ENCODE results near the gene NSUN5. TPM values are rescaled to one million over a fixed set of nuclear protein-coding genes. Genes with fewer than 3 reads are reported as not detected.

Gene NSUN5
- total RNA-seq (10 to 100 TPM; 14.0 to 18.7 (median 15.9) TPM), polyA plus RNA-seq (14.6 TPM)
- long read RNA-seq, donor 1, transcript NSUN5-204 (10 exons, 1,663 nt), result major isoform, 41 of 53 reads
- long read RNA-seq, donor 1, transcript NSUN5-201 (9 exons, 1,672 nt), result minor isoform, 5 of 53 reads
- long read RNA-seq, donor 1, partial matches to known transcripts, result 2 of 53 reads
- long read RNA-seq, donor 1, other reads (novel, unspliced or antisense), result 4 of 53 reads
- long read RNA-seq, donor 2, transcript NSUN5-204 (10 exons, 1,663 nt), result major isoform, 31 of 36 reads
- long read RNA-seq, donor 2, partial matches to known transcripts, result 2 of 36 reads
- long read RNA-seq, donor 2, other reads (novel, unspliced or antisense), result 2 of 36 reads
- long read RNA-seq, donor 3, transcript NSUN5-204 (10 exons, 1,663 nt), result major isoform, 65 of 98 reads
- long read RNA-seq, donor 3, partial matches to known transcripts, result 7 of 98 reads
- long read RNA-seq, donor 3, other reads (novel, unspliced or antisense), result 18 of 98 reads
- long read RNA-seq, donor 4, transcript NSUN5-204 (10 exons, 1,663 nt), result major isoform, 16 of 23 reads
- long read RNA-seq, donor 4, partial matches to known transcripts, result 0 of 23 reads
- long read RNA-seq, donor 4, other reads (novel, unspliced or antisense), result 4 of 23 reads

- 13% methylated on average over 40 of the region's 40 CpGs for WGBS
- no peaks in the 10 kb centered on the region for H3K9me3 ChIP-seq (ENCODE audit: control insufficient read depth, low read length)
- peak within 1 kb of the TSS; percentile 14 for H3K27ac ChIP-seq (ENCODE audit: low read length)
- DNase-seq, result peak; percentile 90 to 95 (median 95)
- intact Hi-C loops (cut with DNase I), result no loop called here
- H3K27me3 ChIP-seq (ENCODE audit: control insufficient read depth, insufficient read depth), result no peaks in the 10 kb centered on the region
- peak; percentile 90 to 93 for ATAC-seq
- peak within 1 kb of the TSS; percentile 58 for H3K4me3 ChIP-seq (ENCODE audit: low read length)
- peaks cover 3% of the 10 kb centered on the region for H3K4me1 ChIP-seq (ENCODE audit: control insufficient read depth, insufficient read depth, low read length)
Observed at GRCh38 chr7:73308665-73309214, at the start of gene NSUN5. NSUN5 (minus strand) TSS chr7:73308826; CDS start chr7:73308790, 36 bp downstream.

- ATAC-seq, result no peak
- Histone ChIP-seq H3K9me3 (ENCODE audit: control insufficient read depth, low read length) (no peaks in the 10 kb centered on the region), H3K27me3 (ENCODE audit: control insufficient read depth, insufficient read depth) (no peaks in the 10 kb centered on the region), H3K4me3 (ENCODE audit: low read length) (no peak overlapping the region), H3K4me1 (ENCODE audit: control insufficient read depth, insufficient read depth, low read length) (no peaks in the 10 kb centered on the region), H3K27ac (ENCODE audit: low read length) (no peak overlapping the region)
- no peak for DNase-seq
- intact Hi-C loops (cut with DNase I), result no loop called here
- WGBS, result 79% methylated on average over 5 of the region's 5 CpGs
Observed at GRCh38 chr7:73356159-73356558, 47.5 kb upstream of the NSUN5 start.

- Histone ChIP-seq H3K27ac (ENCODE audit: low read length) (no peak overlapping the region), H3K27me3 (ENCODE audit: control insufficient read depth, insufficient read depth) (no peaks in the 10 kb centered on the region), H3K9me3 (ENCODE audit: control insufficient read depth, low read length) (no peaks in the 10 kb centered on the region), H3K4me3 (ENCODE audit: low read length) (no peak overlapping the region), H3K4me1 (ENCODE audit: control insufficient read depth, insufficient read depth, low read length) (no peaks in the 10 kb centered on the region)
- intact Hi-C loops (cut with DNase I), result no loop called here
- 85% methylated on average over 17 of the region's 17 CpGs for WGBS
- ATAC-seq (no peak), DNase-seq (no peak)
Observed at GRCh38 chr7:73354821-73355220, 46.2 kb upstream of the NSUN5 start.

GRCh38 chr7:73354196-73354595 lies 45.6 kb upstream of the NSUN5 start:
- 84% methylated on average over 9 of the region's 9 CpGs for WGBS
- Histone ChIP-seq H3K27me3 (ENCODE audit: control insufficient read depth, insufficient read depth) (no peaks in the 10 kb centered on the region), H3K9me3 (ENCODE audit: control insufficient read depth, low read length) (no peaks in the 10 kb centered on the region), H3K27ac (ENCODE audit: low read length) (no peak overlapping the region), H3K4me1 (ENCODE audit: control insufficient read depth, insufficient read depth, low read length) (no peaks in the 10 kb centered on the region), H3K4me3 (ENCODE audit: low read length) (no peak overlapping the region)
- intact Hi-C loops (cut with DNase I), result no loop called here
- no peak for DNase-seq
- no peak for ATAC-seq

GRCh38 chr7:73353243-73353642 lies 44.6 kb upstream of the NSUN5 start:
- no peaks in the 10 kb centered on the region for H3K9me3 ChIP-seq (ENCODE audit: control insufficient read depth, low read length)
- 66% methylated on average over 6 of the region's 6 CpGs for WGBS
- no peak overlapping the region for H3K27ac ChIP-seq (ENCODE audit: low read length)
- ATAC-seq, result no peak
- H3K27me3 ChIP-seq (ENCODE audit: control insufficient read depth, insufficient read depth), result no peaks in the 10 kb centered on the region
- H3K4me1 ChIP-seq (ENCODE audit: control insufficient read depth, insufficient read depth, low read length), result no peaks in the 10 kb centered on the region
- intact Hi-C loops (cut with DNase I), result no loop called here
- no peak for DNase-seq
- no peak overlapping the region for H3K4me3 ChIP-seq (ENCODE audit: low read length)

- intact Hi-C loops (cut with DNase I), result no loop called here
- H3K27ac ChIP-seq (ENCODE audit: low read length), result no peak overlapping the region
- ATAC-seq (no peak), DNase-seq (no peak)
- no peak overlapping the region for H3K4me3 ChIP-seq (ENCODE audit: low read length)
- no peaks in the 10 kb centered on the region for H3K9me3 ChIP-seq (ENCODE audit: control insufficient read depth, low read length)
- no peaks in the 10 kb centered on the region for H3K4me1 ChIP-seq (ENCODE audit: control insufficient read depth, insufficient read depth, low read length)
- H3K27me3 ChIP-seq (ENCODE audit: control insufficient read depth, insufficient read depth), result no peaks in the 10 kb centered on the region
- WGBS, result 96% methylated on average over 3 of the region's 3 CpGs
Observed at GRCh38 chr7:73352784-73353183, 44.2 kb upstream of the NSUN5 start.

- ATAC-seq (peak; percentile 14 to 76), DNase-seq (no peak)
- Histone ChIP-seq H3K27ac (ENCODE audit: low read length) (no peak overlapping the region), H3K9me3 (ENCODE audit: control insufficient read depth, low read length) (no peaks in the 10 kb centered on the region), H3K4me3 (ENCODE audit: low read length) (no peak overlapping the region), H3K27me3 (ENCODE audit: control insufficient read depth, insufficient read depth) (no peaks in the 10 kb centered on the region), H3K4me1 (ENCODE audit: control insufficient read depth, insufficient read depth, low read length) (no peaks in the 10 kb centered on the region)
- intact Hi-C loops (cut with DNase I), result no loop called here
- WGBS, result 49% methylated on average over 6 of the region's 6 CpGs
Observed at GRCh38 chr7:73351447-73352167, 43.0 kb upstream of the NSUN5 start.

- ATAC-seq, result no peak
- Histone ChIP-seq H3K4me3 (ENCODE audit: low read length) (no peak overlapping the region), H3K27me3 (ENCODE audit: control insufficient read depth, insufficient read depth) (no peaks in the 10 kb centered on the region), H3K4me1 (ENCODE audit: control insufficient read depth, insufficient read depth, low read length) (no peaks in the 10 kb centered on the region), H3K9me3 (ENCODE audit: control insufficient read depth, low read length) (no peaks in the 10 kb centered on the region), H3K27ac (ENCODE audit: low read length) (no peak overlapping the region)
- intact Hi-C loops (cut with DNase I), result no loop called here
- 58% methylated on average over 12 of the region's 12 CpGs for WGBS
- DNase-seq, result no peak
Observed at GRCh38 chr7:73350306-73351068, 41.9 kb upstream of the NSUN5 start.

- Histone ChIP-seq H3K9me3 (ENCODE audit: control insufficient read depth, low read length) (no peaks in the 10 kb centered on the region), H3K4me1 (ENCODE audit: control insufficient read depth, insufficient read depth, low read length) (no peaks in the 10 kb centered on the region), H3K4me3 (ENCODE audit: low read length) (no peak overlapping the region), H3K27me3 (ENCODE audit: control insufficient read depth, insufficient read depth) (no peaks in the 10 kb centered on the region), H3K27ac (ENCODE audit: low read length) (no peak overlapping the region)
- ATAC-seq, result no peak
- intact Hi-C loops (cut with DNase I), result loop anchor here in 2 of 4 donors (5.0 to 10.0 kb wide), 2 partner anchors 88 to 95 kb away; no protein-coding TSS in a partner anchor
- DNase-seq, result no peak
- WGBS, result 83% methylated on average over 6 of the region's 6 CpGs
Observed at GRCh38 chr7:73349763-73350162, 41.1 kb upstream of the NSUN5 start.

- ATAC-seq (no peak), DNase-seq (no peak)
- Histone ChIP-seq H3K4me3 (ENCODE audit: low read length) (no peak overlapping the region), H3K27ac (ENCODE audit: low read length) (no peak overlapping the region), H3K27me3 (ENCODE audit: control insufficient read depth, insufficient read depth) (no peaks in the 10 kb centered on the region), H3K4me1 (ENCODE audit: control insufficient read depth, insufficient read depth, low read length) (no peaks in the 10 kb centered on the region), H3K9me3 (ENCODE audit: control insufficient read depth, low read length) (no peaks in the 10 kb centered on the region)
- intact Hi-C loops (cut with DNase I), result loop anchor here in 2 of 4 donors (5.0 to 10.0 kb wide), 2 partner anchors 91 to 99 kb away; no protein-coding TSS in a partner anchor
- 56% methylated on average over 8 of the region's 8 CpGs for WGBS
Observed at GRCh38 chr7:73345951-73346350, 37.3 kb upstream of the NSUN5 start.
